ENCODE measurements around the gene NUTF2. TPM values are rescaled to one million over a fixed set of nuclear protein-coding genes. Genes with fewer than 3 reads are reported as not detected.

The NUTF2 gene
- total RNA-seq, 4 donors from 2014 or later, result 60.1 to 210 (median 114) TPM

GRCh38 chr16:67873435-67874370, 27.0 kb downstream of the NUTF2 start:
- peaks cover 0 to 52% of the 10 kb centered on the region in 2 donors for H3K36me3 ChIP-seq
- H3K27ac ChIP-seq, result peak overlapping the region; percentile 85 to 94 (median 89)
- H3K4me3 ChIP-seq, result peak overlapping the region; percentile 71 to 92 (median 84)
- H3K27me3 ChIP-seq, result no peaks in the 10 kb centered on the region
- ATAC-seq (peak; percentile 16 to 25), DNase-seq (no peak)
- H3K4me1 ChIP-seq, result peaks cover 28 to 31% of the 10 kb centered on the region in 2 donors
- in situ Hi-C loops (cut with MboI; ENCODE audit: low sequenced_read_pairs in 4 of 4), result no loop called here
- TF ChIP-seq, protein P1, sequence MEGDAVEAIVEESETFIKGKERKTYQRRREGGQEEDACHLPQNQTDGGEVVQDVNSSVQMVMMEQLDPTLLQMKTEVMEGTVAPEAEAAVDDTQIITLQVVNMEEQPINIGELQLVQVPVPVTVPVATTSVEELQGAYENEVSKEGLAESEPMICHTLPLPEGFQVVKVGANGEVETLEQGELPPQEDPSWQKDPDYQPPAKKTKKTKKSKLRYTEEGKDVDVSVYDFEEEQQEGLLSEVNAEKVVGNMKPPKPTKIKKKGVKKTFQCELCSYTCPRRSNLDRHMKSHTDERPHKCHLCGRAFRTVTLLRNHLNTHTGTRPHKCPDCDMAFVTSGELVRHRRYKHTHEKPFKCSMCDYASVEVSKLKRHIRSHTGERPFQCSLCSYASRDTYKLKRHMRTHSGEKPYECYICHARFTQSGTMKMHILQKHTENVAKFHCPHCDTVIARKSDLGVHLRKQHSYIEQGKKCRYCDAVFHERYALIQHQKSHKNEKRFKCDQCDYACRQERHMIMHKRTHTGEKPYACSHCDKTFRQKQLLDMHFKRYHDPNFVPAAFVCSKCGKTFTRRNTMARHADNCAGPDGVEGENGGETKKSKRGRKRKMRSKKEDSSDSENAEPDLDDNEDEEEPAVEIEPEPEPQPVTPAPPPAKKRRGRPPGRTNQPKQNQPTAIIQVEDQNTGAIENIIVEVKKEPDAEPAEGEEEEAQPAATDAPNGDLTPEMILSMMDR (IDR thresholded peaks at IDR 0.05 in 4 of 5, conservative IDR thresholded peaks at IDR 0.05 in 1 of 5), result no peak
- TF ChIP-seq POLR2A (IDR thresholded peaks at IDR 0.05), result no peak
- intact Hi-C loops (cut with DNase I; ENCODE audit: low total_unique reads), result loop anchor here (2.0 kb wide), 1 partner anchor 57 kb away; no protein-coding TSS in a partner anchor
- no peaks in the 10 kb centered on the region for H3K9me3 ChIP-seq

DNA sequence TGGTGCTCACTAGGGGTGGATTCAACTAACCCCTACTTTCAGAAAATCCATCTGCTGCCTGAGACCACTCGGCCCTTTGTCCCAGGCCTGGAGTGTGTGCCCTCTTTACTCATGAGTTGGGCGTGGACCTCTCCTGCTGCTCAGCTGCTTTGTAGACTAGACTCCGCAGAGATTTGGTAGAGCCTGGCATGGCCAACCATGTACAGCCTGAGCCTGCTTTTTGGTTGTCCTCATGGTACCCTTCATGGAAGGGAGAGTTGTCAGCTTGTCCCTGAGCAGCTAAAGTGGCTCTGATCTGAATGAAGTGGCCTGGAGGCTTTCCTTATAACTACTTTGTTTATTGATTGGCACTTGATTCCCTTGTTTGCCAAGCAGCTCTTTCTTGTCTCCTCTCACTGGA, 27.6 kb downstream of the NUTF2 start:
- ATAC-seq, result no peak
- DNase-seq, result no peak
- no peak for TF ChIP-seq POLR2A (IDR thresholded peaks at IDR 0.05)
- TF ChIP-seq, protein P1 (IDR thresholded peaks at IDR 0.05 in 4 of 5, conservative IDR thresholded peaks at IDR 0.05 in 1 of 5), result no peak
- no peaks in the 10 kb centered on the region for H3K27me3 ChIP-seq
- intact Hi-C loops (cut with DNase I; ENCODE audit: low total_unique reads) (no loop called here), in situ Hi-C loops (cut with MboI; ENCODE audit: low sequenced_read_pairs in 4 of 4) (no loop called here)
- peaks cover under 1 to 54% of the 10 kb centered on the region in 2 donors for H3K36me3 ChIP-seq
- peak overlapping the region in 1 of 4 donors; percentile 94 for H3K27ac ChIP-seq
- no peaks in the 10 kb centered on the region for H3K9me3 ChIP-seq
- peaks cover 28 to 31% of the 10 kb centered on the region in 2 donors for H3K4me1 ChIP-seq
- peak overlapping the region; percentile 71 to 92 (median 84) for H3K4me3 ChIP-seq

DNA sequence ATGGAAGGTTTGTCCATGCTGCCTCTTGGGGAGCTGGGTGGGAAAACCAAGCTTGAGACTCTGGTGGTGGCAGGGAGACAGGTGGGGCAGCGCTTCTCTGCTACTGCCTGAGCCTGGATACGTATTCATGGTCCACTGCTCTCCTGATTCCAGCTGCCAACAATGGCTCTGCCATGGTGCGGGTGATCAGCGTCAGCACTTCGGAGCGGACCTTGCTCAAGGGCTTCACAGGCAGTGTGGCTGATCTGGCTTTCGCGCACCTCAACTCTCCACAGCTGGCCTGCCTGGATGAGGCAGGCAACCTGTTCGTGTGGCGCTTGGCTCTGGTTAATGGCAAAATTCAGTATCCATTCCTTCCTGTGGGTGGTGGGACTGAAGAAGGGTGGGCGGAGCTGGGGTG, 30.3 kb downstream of the NUTF2 start:
- H3K4me1 ChIP-seq, result peaks cover 46 to 53% of the 10 kb centered on the region in 2 donors
- no peak for ATAC-seq
- TF ChIP-seq, protein P1 (IDR thresholded peaks at IDR 0.05 in 4 of 5, conservative IDR thresholded peaks at IDR 0.05 in 1 of 5), result no peak
- no peak for TF ChIP-seq POLR2A (IDR thresholded peaks at IDR 0.05)
- peaks cover 2 to 50% of the 10 kb centered on the region in 2 donors for H3K36me3 ChIP-seq
- no peak for DNase-seq
- no peaks in the 10 kb centered on the region for H3K27me3 ChIP-seq
- intact Hi-C loops (cut with DNase I; ENCODE audit: low total_unique reads), result no loop called here
- no peaks in the 10 kb centered on the region for H3K9me3 ChIP-seq
- no peak overlapping the region for H3K4me3 ChIP-seq
- in situ Hi-C loops (cut with MboI; ENCODE audit: low sequenced_read_pairs in 4 of 4), result no loop called here
- H3K27ac ChIP-seq, result no peak overlapping the region

- no peaks in the 10 kb centered on the region for H3K27me3 ChIP-seq
- peaks cover 2 to 58% of the 10 kb centered on the region in 2 donors for H3K36me3 ChIP-seq
- DNase-seq, result no peak
- H3K4me3 ChIP-seq, result no peak overlapping the region
- in situ Hi-C loops (cut with MboI; ENCODE audit: low sequenced_read_pairs in 4 of 4) (no loop called here), intact Hi-C loops (cut with DNase I; ENCODE audit: low total_unique reads) (no loop called here)
- TF ChIP-seq, protein P1 (IDR thresholded peaks at IDR 0.05 in 4 of 5, conservative IDR thresholded peaks at IDR 0.05 in 1 of 5), result no peak
- TF ChIP-seq POLR2A (IDR thresholded peaks at IDR 0.05), result no peak
- H3K27ac ChIP-seq, result no peak overlapping the region
- peaks cover 52 to 59% of the 10 kb centered on the region in 2 donors for H3K4me1 ChIP-seq
- no peak for ATAC-seq
- H3K9me3 ChIP-seq, result no peaks in the 10 kb centered on the region
These were observed 31.5 kb downstream of the NUTF2 start for GRCh38 chr16:67878232-67878631.
